Measurements from ENCODE around the gene AQP7. TPM values are rescaled to one million over a fixed set of nuclear protein-coding genes. Genes with fewer than 3 reads are reported as not detected.
"Not testable (repeated sequence)": the region's sequence is repeated elsewhere in the genome, so short reads cannot be mapped to it uniquely, and the experiment has no call there.

AQP7 gene
- total and polyA plus RNA-seq, 7 donors = 0.33 to 14.6 (median 5.7) TPM; not detected in 1

GRCh38 chr9:33403941-33404787, 1.8 kb upstream of the AQP7 start:
- no peaks in the 10 kb centered on the region for H3K4me1 ChIP-seq
- H3K36me3 ChIP-seq = no peaks in the 10 kb centered on the region
- 85 to 87% methylated on average over 17 of the region's 17 CpGs for WGBS, 2 donors
- H3K27me3 ChIP-seq = no peaks in the 10 kb centered on the region
- no peak overlapping the region for H3K4me3 ChIP-seq
- intact Hi-C loops (cut with DNase I) = no loop called here
- no peak overlapping the region for H3K27ac ChIP-seq
- no peak for DNase-seq
- H3K9me3 ChIP-seq = no peaks in the 10 kb centered on the region
- TF ChIP-seq POLR2A (IDR thresholded peaks at IDR 0.05) (no peak), EP300 (IDR thresholded peaks at IDR 0.05) (no peak), CTCF (IDR thresholded peaks at IDR 0.05) (no peak), POLR2AphosphoS5 (IDR thresholded peaks at IDR 0.05) (no peak)

- 82 to 88% methylated on average over 9 to 10 of the region's 10 CpGs for WGBS, 2 donors
- H3K36me3 ChIP-seq; H3K9me3 ChIP-seq; H3K4me3 ChIP-seq; H3K27me3 ChIP-seq; intact Hi-C loops (cut with DNase I); H3K4me1 ChIP-seq; H3K27ac ChIP-seq: not testable (repeated sequence)
- peak; percentile 34 for DNase-seq
Measured at GRCh38 chr9:33401809-33402208, 559 bp downstream of the AQP7 start.

GRCh38 chr9:33399047-33399446, 3.3 kb downstream of the AQP7 start:
- H3K36me3 ChIP-seq; H3K9me3 ChIP-seq; H3K4me3 ChIP-seq; H3K27ac ChIP-seq; H3K4me1 ChIP-seq; intact Hi-C loops (cut with DNase I); H3K27me3 ChIP-seq; DNase-seq: not testable (repeated sequence)
- 78 to 88% methylated on average over 4 of the region's 4 CpGs for WGBS, 2 donors

- WGBS, 2 donors = 72 to 78% methylated on average over 3 of the region's 4 CpGs
- intact Hi-C loops (cut with DNase I) = not testable (repeated sequence)
Measured at GRCh38 chr9:33397801-33398200, 4.6 kb downstream of the AQP7 start.

GRCh38 chr9:33395159-33395879, 7.0 kb downstream of the AQP7 start:
- H3K4me3 ChIP-seq; H3K9me3 ChIP-seq; intact Hi-C loops (cut with DNase I); H3K27ac ChIP-seq; DNase-seq; H3K36me3 ChIP-seq; H3K27me3 ChIP-seq: not testable (repeated sequence)
- 30 to 75% methylated on average over 15 of the region's 15 CpGs for WGBS, 2 donors
- H3K4me1 ChIP-seq = peaks cover 0 to 14% (median 12%) of the 10 kb centered on the region in 4 donors

More at GRCh38 chr9:33397801-33398200, 4.6 kb downstream of the AQP7 start:
- DNase-seq, H3K27ac ChIP-seq, H3K9me3 ChIP-seq, H3K36me3 ChIP-seq, H3K27me3 ChIP-seq, H3K4me3 ChIP-seq, H3K4me1 ChIP-seq: not testable (repeated sequence)

GRCh38 chr9:33393986-33394385, 8.4 kb downstream of the AQP7 start:
- intact Hi-C loops (cut with DNase I); H3K4me3 ChIP-seq; DNase-seq; H3K9me3 ChIP-seq; H3K27me3 ChIP-seq; H3K36me3 ChIP-seq: not testable (repeated sequence)
- Histone ChIP-seq H3K4me1 (peaks cover 0 to 14% (median 12%) of the 10 kb centered on the region in 4 donors), H3K27ac (peak overlapping the region in 1 of 4 donors; percentile 32)
- 70 to 80% methylated on average over 3 of the region's 3 CpGs for WGBS, 2 donors

GRCh38 chr9:33393581-33393980, 8.8 kb downstream of the AQP7 start:
- WGBS, 2 donors = 62 to 76% methylated on average over 11 of the region's 11 CpGs
- DNase-seq = no peak
- no peaks in the 10 kb centered on the region for H3K27me3 ChIP-seq
- no peak overlapping the region for H3K4me3 ChIP-seq
- intact Hi-C loops (cut with DNase I) = no loop called here
- H3K4me1 ChIP-seq = peaks cover 0 to 14% (median 12%) of the 10 kb centered on the region in 4 donors
- H3K36me3 ChIP-seq = no peaks in the 10 kb centered on the region
- TF ChIP-seq POLR2A (IDR thresholded peaks at IDR 0.05) (no peak), EP300 (IDR thresholded peaks at IDR 0.05) (no peak)
- no peaks in the 10 kb centered on the region for H3K9me3 ChIP-seq
- H3K27ac ChIP-seq = peak overlapping the region in 1 of 4 donors; percentile 32

GRCh38 chr9:33392591-33393021, 9.8 kb downstream of the AQP7 start:
- Histone ChIP-seq H3K27ac (peak overlapping the region in 1 of 4 donors; percentile 78), H3K4me1 (peaks cover 0 to 14% (median 12%) of the 10 kb centered on the region in 4 donors)
- H3K27me3 ChIP-seq; H3K4me3 ChIP-seq; DNase-seq; H3K9me3 ChIP-seq; H3K36me3 ChIP-seq; intact Hi-C loops (cut with DNase I): not testable (repeated sequence)
- WGBS, 2 donors = 20 to 66% methylated on average over 7 of the region's 7 CpGs
